ENCODE results near the gene ARHGAP27. TPM values are rescaled to one million over a fixed set of nuclear protein-coding genes. Genes with fewer than 3 reads are reported as not detected.

ARHGAP27 gene
- total RNA-seq, 1 donor from 2014 or later, result 66.5 TPM

DNA sequence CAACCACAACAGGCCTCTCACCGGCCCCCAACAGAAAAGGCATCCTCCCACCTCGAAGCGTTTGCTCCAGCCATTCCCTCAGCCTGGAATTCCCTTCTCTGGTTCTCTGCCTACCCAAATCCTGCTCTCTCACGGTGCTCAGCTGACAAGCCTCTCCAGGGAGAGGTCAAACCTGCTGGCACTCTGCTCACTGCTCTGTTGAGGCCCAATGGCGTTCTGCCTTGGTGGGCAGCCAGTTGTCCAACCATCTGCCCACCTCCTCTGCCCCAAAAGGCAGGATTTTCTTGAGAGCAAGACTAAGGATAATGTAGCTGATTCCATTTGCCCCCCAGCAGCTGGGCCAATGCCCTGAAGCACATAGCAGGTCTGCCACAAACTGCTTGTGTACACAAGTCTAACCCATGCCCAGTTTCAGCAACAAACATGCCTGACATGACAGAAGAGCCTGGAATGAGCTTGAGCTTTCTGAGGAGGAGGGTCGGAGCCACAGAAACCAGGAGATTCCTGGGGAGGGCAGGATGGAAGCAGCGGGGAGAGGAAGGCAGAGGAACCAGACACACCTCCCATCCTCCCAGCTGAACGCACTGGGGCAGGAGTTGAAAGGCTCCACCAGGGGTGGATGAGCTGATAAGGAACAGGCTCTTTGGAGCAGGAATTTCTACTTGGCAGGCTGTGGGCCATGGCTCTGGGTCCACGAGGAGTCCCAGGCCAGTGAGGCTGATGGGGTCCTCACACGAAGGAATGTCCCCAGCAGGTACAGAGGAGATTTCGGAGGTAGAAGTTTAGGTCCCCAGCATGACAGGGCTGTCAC is 23.9 kb downstream of the ARHGAP27 start:
- no peak for DNase-seq

DNA sequence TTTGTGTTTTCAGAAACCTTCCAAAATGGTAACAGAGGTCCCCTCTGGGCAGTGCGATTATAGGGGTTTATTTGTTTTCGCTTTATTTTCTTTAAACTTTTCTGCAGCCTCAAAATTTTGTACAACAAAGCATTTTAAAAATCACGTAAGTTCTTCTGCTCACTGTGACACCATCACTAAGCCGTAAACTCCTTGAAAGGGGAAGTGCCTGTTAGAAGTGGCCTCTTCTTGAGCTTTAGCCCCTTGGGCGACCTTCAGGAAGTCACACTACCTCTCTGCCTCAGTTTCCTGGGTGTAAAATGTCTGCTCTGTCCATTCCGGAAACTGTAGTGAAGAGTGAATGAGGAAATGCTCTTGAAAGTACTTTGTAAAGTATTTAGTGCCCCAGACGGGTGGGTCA is 26.6 kb downstream of the ARHGAP27 start:
- no peak for DNase-seq

DNA sequence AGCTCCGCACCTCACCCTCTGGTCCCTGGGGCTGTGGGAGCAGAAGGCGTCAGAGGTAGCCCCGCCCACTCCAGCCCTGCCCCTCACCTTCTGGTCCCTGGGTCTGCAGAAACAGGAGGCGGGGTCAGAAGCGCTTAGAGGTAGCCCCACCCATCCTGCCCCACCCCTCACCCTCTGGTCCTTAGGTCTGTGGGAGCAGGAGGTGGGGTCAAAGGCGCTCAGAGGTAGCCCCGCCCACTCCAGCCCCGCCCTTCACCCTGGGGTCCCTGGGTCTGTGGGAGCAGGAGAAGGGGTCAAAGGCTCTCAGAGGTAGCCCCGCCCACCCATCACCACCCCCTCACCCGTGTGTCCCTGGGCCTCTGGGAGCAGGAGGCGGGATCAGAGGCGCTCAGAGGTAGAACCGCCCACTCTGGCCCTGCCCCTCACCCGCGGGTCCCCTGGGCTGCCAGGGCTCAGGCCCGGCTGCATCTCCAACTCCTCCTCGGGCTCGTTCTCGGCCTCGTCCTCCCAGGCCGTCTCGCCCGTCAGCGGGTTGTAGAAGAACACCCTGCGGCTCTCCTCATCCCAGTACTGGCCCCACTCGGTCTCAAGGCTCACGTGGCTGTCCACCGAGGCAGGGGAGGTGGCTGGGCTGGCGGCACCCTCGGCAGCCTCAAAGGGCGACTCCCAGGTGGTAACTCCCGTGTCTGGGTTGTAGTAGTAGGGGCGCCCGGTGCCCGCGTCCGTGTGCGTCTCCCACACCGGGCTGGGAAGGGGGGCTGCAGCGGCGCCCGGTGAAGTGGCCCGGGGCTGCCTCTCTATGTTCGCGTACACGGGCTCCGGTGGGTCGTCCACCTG is 27.2 kb downstream of the ARHGAP27 start:
- no peak for DNase-seq

DNA sequence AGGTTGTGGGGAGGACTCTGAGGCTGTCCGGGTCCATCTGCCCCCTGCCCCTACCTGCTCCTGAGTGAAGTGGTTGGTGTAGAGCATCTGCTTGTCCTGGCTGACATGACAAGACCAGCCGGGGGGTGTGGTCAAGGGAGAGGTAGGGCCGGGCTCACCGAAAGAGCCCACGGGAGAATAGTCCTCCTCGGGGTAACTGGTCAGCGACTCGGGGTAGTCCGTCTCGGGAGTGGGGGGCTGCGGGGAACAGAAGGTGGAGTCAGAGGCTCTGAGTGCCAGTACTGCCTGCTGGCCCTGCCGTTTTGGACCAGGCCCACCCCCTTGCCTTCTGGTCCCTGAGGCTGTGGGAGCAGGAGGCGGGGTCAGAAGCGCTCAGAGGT is 27.8 kb downstream of the ARHGAP27 start:
- no peak for DNase-seq

DNA sequence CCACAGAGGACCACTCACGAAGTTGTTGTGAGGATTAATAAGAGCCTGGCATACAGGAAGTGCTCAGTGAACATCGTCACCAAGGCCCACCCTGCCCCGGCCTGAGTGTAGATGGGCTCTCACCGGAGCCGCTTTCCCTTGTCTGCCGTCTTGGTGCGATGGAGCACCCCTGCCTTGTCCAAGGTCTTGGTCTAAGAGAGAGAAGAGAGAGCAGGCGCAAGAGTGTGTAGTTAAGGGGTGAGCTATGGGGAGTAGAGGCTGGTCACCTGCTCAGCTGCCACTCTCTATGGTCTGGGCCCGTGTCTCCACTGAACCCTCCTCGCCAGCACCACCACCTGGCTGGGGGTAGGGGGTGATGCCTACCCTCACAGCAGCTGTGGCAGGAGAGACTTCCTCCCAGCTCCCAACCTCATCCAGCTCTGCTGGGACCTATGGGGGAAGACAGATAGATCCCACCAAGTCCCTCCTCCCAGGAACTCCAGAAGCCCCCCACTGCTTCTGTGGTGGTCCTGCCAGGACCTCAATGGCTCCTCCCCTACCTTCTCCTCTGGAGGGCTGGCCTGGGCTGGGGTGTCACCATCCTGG is 28.7 kb downstream of the ARHGAP27 start:
- DNase-seq, result no peak

DNA sequence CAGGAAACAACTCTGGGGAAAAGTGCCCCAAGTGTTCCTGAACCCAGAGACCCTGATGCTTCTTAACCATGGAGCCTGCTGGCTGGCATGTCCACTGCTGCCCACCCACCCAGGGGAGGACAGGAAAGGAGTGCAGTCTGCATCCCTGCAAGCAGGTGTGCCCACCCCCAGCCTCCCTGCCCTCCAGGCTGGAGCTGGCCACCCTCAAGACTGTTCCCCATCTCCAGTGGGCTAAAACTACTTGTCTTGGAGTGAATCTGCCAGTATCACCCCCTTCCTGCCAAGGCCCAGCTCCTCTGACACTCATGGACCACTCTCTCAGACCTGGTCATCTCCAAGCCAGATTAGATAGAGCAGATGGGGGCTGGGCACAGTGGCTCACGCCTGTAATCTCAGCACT is 29.8 kb downstream of the ARHGAP27 start:
- no peak for DNase-seq

DNA sequence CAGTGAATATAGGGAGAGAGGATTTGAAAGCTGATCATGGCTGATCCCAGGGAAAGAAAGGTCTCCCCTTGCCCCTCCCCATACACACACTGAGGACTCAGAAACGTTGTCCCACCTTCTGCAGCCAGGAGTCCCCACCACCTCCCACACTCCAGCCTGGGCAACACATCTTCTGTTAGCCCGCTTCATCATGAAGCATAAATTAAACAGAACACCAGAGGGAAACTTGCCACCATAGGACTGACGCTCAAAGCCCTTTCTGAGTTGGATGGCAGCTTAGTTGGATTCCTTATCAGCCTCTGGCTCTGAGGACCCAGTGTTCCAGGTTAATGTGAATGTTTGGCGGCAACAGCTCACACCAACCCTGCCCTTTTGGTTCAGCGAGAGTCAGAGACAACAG is 33.9 kb downstream of the ARHGAP27 start:
- no peak for DNase-seq

DNA sequence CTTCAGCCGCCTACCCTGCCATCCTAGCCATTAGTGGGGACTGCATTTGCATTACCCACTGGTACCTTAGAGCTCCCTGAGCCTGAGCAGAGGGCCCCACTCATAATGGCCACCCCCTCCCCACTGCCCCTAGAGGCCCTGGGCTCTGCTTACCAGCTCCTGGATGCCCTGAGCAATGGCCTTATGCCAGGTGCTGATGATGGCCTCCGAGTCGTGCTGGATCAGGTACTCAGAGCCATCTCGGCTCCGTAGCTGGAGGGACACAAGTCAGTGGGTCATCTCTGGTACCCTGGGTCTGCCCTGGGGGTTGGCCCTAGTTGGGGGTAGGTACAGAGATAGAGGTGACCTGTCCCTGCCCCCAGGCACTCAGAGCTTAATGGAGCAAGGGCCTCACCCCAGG is 34.9 kb downstream of the ARHGAP27 start:
- DNase-seq, result no peak

DNA sequence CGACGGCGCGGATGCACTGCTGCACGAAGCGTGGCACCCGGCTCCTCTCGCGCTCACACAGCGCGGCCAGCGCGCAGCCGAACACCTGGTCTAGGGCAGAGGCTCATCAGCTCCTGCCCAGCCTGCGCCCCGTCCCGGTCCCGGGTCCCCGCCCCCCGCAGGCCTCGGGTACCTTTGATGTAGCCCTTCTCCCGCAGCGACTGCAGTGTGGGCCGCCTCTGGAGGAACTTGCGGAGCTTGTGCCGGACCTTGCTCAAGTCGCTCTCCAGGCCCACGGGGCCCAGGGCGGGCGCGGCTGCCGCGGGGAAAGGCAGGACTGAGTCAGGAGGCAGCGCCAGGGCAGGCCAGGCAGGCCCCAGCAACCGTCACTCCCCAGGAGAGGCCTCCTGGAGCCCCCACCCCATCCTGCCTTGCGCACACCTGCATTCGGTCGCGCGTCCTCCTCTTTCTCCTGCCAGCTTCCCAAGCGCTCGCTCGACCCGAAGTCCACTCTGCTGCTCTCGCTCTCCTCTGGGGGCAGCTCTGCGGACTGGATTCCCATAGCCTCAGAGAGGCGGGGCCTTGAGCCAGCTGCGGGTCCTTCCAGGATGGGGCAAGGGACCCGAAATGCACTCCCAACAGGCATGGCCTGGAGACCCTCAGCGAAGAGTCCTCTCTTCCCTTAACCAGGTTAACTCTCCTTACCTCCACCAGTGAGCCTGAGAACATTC is 36.0 kb downstream of the ARHGAP27 start:
- no peak for DNase-seq

DNA sequence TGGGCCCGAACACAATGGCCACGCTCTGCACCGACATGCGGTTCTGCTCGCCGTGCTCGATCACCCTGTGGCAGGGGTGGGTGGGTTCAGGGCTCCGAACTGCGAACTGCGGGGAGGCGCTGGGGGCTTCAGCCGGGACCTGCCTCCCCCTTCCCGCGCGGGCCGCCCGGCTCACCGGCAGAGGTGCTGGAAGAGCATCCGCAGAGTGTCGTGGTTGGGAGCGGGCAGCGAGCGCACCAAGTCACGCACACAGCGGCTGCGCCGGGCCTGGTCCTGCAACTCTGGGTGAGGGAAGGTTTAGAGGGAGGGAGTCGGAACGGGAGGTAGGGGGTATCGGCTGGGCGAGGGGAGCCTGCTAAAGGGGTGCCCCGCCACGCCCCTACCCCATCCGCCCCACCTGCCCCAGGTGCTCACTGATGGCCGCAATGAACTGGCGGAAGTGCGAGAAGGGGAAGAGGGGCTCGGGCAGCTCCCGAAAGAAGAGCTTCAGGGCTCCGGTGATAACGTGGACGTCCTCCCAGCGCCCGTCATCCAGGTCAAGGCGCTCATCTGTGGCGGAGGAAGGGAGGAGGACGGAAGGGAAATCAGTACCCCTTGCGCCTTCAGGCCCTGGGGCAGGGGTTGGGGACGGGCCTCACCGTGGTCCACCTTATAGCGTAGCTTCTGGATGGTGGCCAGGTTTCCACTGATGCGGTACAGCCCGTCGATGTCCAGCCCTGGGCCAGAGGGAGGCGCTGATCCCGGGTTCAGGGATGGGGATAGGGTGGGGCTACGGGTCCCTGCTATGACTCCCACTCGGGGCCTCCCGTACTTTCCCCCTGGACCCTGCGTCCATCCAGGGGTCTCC is 36.9 kb downstream of the ARHGAP27 start:
- no peak for DNase-seq

DNA sequence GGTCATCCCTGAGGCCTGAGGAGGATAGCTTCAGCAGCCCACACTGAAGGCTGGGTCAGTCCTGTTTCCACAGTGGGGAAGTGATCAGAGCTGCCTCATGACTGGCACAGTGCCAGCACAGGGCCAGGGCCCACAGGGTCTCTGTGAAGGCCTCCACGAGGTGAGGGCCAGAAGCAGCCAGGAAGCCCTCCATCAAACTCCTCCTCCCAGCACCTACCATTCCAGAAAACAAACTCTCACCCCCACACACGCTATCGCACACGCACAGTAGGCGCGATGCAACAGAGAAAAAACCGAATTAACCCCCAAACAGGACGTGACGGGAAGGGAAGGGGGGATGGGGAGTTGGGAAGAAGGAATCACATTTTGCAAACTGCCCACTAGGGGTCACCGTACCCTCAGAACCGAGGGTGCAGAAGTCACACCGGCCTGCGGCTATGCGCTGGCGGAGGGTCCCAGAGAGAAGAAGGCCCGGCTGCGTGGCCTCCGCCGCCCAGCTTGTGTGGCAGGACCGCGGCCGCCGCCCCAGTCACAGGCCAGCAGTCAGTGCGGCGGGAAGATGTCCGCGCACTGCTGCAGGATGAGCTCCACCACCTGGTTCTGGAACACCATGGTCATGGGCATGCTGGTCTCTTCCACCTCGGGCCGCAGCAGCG is 37.6 kb downstream of the ARHGAP27 start:
- peak; percentile 90 for DNase-seq

DNA sequence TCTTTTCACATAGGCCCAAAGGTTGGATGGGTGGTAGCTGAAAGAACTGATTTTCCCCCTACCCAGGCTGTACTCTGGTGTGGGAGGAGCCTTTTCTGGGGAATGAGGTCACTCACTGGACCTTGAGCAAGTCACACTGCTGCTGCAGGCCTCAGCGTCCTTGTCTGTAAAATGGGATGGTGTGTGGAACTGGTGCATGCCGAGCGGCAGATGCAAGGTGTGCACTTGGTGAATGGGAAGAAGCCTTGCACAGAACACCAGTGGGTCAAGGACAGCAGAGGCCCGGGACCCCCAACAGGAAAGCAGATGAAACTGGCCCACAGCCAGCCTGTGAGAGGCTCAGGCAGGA is 38.1 kb downstream of the ARHGAP27 start:
- no peak for DNase-seq

DNA sequence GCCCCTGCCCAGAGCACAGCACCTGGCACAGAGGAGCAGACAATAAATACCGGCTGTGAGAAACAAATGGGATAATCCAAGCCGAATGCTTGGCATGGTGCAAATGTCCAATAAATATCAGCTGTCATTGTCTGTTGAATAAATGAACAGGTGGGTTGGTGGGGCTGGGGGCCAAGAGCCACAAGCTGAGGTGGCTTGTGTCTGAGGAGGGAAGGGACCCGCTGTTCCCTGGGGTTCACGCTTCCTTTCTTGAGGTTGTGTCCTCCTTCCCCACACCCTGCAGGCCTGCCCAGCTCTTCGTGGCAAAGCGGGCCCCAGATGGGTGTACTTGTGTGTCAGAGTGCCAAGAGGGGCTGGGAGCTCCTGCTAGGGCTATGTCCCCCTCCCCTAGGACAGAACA is 38.6 kb downstream of the ARHGAP27 start:
- no peak for DNase-seq

DNA sequence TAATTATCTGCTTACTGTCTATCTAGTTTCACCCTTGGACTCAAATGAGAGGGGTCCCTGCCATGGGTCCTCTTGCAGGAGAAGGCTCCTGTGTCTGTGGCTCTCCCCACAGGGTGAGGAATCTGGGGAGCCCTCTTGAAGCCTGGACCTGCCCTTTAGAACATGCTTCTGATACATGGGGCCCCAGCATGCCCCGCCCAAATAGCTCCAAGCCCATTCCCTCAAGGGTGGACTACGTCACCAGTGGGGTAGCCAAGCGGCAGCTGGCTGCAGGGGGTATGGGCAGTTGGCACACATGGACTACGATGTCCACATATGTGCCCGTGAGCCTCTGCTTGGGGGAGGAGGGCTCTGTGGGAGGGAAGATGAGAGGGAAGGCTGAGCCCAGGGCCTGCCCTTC is 39.3 kb downstream of the ARHGAP27 start:
- no peak for DNase-seq

DNA sequence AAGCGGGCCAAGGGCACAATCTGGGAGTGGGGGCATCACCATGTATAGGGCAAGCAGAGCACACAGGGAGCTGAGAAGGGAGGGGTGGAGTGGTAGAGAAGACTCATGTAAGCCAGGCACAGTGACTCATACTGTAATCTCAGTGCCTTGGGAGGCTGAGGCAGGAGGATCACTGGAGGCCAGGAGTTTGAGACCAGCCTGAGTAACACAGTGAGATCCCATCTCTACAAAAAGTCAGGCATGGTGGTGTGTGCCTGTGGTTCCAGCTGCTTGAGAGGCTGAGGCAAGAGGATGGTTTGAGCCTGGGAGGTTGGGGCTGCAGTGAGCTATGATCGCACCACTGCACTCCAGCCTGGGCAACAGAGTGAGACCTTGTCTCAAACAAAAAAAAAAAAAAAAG is 40.8 kb downstream of the ARHGAP27 start:
- DNase-seq, result no peak

DNA sequence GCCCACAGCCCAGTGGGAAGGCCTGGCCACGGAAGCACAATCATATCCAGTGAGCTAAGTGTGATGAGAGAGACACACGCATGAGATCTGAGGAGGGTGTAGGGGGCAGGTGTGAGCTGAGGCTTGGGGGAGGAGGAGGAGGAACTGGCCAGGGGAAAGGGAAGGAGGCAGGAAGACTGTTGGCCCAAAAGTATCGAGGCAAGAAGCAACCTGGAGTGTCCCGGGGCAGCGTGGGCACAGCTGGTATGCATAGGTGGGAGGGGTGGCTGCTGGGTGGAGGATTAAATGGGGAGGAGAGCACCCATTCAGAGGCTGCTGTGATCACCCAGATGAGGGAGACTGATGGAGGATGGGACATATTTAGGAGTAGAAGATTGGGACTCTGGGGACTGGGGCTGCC is 41.4 kb downstream of the ARHGAP27 start:
- no peak for DNase-seq

DNA sequence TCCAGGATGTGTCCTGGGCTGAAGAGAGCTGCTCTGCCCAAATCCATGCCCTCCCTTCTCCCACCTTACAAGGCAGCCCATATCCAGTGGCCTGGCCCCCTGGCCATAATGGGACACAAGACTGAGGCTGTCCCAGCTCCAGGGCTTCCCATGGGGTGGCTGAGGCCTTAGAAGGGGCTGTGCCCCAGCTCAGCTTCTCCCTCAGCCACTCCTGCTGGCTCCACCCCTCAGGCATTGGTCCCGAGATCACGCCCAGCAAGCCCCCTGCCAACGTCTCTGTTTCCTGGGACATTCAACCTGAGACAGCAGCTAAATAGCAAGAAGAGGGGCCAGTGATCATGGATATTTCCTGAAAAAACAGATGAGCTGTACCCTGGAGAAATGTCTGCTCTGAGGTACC is 43.3 kb downstream of the ARHGAP27 start:
- no peak for DNase-seq

DNA sequence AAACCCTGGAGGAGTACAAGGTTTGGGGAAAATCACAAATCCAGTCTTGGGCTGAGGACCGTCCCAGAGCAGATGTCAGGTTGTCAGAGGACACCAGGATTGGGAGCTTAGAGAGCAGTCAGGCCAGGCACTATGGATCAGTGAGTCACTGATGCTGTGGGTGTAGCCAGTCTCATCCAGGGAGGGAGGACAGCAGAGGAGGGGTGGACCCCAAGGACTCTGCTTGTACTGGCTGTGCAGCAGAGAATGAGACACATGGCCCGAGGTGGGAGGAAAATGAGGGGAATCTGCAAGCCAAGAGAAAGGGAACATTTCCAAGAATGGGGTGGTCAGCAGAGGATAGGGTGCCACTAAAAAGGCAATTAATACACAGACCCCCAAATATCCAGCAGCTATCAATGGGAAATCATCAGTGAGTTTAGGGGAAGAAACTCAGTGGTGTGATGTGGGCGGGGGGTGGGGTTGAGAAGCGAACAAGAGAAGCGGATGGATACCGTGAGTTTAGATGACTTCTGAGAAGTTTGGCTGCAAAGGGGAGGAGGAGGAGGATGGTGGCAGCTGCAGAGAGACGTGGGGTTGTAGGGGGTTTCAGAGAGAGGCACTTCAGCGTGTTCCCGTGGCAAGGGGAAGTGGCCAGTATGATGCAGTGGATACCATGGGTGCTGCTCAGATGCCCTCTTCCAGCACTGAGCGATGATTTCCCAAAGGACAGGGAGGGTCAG is 43.9 kb downstream of the ARHGAP27 start:
- DNase-seq, result no peak

DNA sequence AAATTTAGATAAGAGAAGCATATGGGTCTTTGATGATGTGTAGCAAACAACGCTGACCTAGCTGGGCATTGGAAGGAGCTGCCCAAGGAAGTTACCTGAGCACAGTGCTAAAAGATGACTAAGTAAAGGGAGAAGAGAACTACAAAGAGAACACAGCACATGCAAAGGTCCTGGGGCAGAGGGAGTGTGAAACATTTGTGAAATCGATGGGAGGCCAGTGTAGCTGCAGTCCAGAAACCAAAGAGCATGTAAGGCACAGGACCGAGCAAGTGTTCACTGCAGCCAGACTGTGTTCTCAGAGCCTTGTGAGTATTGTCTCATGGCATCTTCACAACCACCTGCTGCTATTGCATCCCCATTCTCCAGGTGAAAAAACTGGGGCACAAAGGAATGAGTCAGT is 44.9 kb downstream of the ARHGAP27 start:
- DNase-seq, result no peak

DNA sequence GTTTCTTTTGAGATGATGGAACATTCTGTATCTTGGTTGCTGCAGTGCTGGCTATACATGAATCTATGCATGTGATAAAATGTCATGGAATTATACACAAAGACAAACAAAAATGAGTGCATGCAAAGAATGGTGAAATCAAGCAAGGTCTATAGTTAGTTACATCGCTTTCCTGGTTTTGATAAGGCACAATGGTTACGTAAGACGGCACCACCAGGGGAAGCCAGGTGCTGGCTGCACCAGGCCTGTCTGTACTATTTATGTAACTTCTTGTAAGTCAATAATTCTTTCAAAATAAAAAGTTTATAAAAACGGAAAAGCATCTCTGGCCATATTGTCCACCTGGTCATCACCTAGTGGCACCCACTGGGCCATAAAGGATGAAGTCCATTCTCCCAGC is 46.5 kb downstream of the ARHGAP27 start:
- no peak for DNase-seq
